ENCODE measurements around the gene ELK3.

- TF ChIP-seq EZH2 (IDR thresholded peaks at IDR 0.05; ENCODE audit: borderline replicate concordance, low read depth, low read length, severe bottlenecking) (no peak), CTCF (IDR thresholded peaks at IDR 0.05; ENCODE audit: borderline replicate concordance, extremely low read depth, low read length, poor library complexity, severe bottlenecking) (no peak)
Observed at GRCh38 chr12:96171905-96172304, 22.3 kb upstream of the ELK3 start.
